Non-pigmented ciliary epithelial cell (primary cell): ENCODE measurements around the gene GLIPR2.

Experiments used
- DNase-seq: peaks from one replicate; pipeline ENCODE4 v3.0.0-alpha.2; 2010; ENCODE audit warnings: low read depth

Gene GLIPR2

GRCh38 chr9:36194326-36195000 lies 57.9 kb downstream of the GLIPR2 start:
- DNase-seq = no peak

GRCh38 chr9:36204906-36205547 lies 68.5 kb downstream of the GLIPR2 start:
- DNase-seq = no peak

GRCh38 chr9:36207016-36207415 lies 70.5 kb downstream of the GLIPR2 start:
- DNase-seq = no peak

- DNase-seq = no peak
Measured at GRCh38 chr9:36207546-36208012, 71.0 kb downstream of the GLIPR2 start.

GRCh38 chr9:36208521-36209253 lies 72.2 kb downstream of the GLIPR2 start:
- DNase-seq = no peak

- no peak for DNase-seq
Measured at GRCh38 chr9:36210722-36211121, 74.2 kb downstream of the GLIPR2 start.

- DNase-seq = no peak
Measured at GRCh38 chr9:36211510-36211909, 75.0 kb downstream of the GLIPR2 start.

GRCh38 chr9:36213387-36213786 lies 76.9 kb downstream of the GLIPR2 start:
- DNase-seq = no peak
